ENCODE results near the gene M6PR.

Gene M6PR

GRCh38 chr12:8950702-8951478 lies 1.4 kb upstream of the M6PR start:
- H3K4me3 ChIP-seq (ENCODE audit: low read length), result peak overlapping the region; percentile 70
- TF ChIP-seq CTCF (conservative IDR thresholded peaks at IDR 0.05; ENCODE audit: low read length), result no peak; the same call in 1 of the 2 replicates
- no peak for DNase-seq (ENCODE audit: low read depth)

- TF ChIP-seq CTCF (conservative IDR thresholded peaks at IDR 0.05; ENCODE audit: low read length), result no peak
- no peak for DNase-seq (ENCODE audit: low read depth)
- peak overlapping the region; percentile 70 for H3K4me3 ChIP-seq (ENCODE audit: low read length)
Measured at GRCh38 chr12:8950221-8950527, 729 bp upstream of the M6PR start.

GRCh38 chr12:8948701-8949341 lies 624 bp downstream of the M6PR start:
- H3K4me3 ChIP-seq (ENCODE audit: low read length), result peak overlapping the region; percentile 70
- no peak for TF ChIP-seq CTCF (conservative IDR thresholded peaks at IDR 0.05; ENCODE audit: low read length)
- DNase-seq (ENCODE audit: low read depth), result peak; percentile 31

DNA sequence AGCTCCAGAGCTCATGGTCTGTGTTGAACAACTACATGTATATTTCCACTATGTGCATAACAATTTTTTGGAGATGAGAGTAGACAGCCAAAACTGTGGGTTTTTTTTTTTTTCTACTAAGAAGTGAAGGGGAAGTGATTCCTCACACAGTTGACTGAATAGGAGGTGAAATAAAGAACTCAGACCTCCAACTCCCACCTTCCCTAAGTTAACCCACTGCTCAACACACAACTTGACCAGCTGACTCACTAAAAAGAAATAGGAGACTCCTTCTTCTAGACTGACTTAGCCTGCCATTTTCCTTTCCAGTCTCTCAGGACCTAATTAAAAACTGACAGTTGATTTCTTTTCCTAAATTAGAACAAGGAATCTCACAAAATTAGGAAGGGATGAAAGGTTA lies 1.7 kb downstream of the M6PR start:
- no peak for DNase-seq (ENCODE audit: low read depth)
- no peak overlapping the region for H3K4me3 ChIP-seq (ENCODE audit: low read length)
- no peak for TF ChIP-seq CTCF (conservative IDR thresholded peaks at IDR 0.05; ENCODE audit: low read length)

DNA sequence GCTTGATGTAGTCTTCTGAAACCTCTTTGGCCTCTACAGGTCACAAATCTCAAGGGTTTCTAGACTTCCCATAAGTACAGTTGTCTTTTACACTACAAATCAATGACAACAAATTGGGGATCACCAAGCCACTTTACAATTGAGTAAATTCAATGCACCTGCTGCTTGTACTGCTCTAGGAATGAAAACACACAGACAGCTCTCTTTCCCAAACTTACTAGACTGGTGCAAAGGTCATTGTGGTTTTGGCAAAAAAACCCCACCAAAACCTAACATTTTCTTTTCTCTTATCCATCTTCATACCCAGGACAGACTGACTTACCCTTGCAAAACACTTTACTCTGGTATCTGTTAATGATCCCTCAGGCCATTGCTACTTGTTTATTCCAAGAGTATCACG lies 2.7 kb downstream of the M6PR start:
- TF ChIP-seq CTCF (conservative IDR thresholded peaks at IDR 0.05; ENCODE audit: low read length), result no peak
- no peak overlapping the region for H3K4me3 ChIP-seq (ENCODE audit: low read length)
- no peak for DNase-seq (ENCODE audit: low read depth)

DNA sequence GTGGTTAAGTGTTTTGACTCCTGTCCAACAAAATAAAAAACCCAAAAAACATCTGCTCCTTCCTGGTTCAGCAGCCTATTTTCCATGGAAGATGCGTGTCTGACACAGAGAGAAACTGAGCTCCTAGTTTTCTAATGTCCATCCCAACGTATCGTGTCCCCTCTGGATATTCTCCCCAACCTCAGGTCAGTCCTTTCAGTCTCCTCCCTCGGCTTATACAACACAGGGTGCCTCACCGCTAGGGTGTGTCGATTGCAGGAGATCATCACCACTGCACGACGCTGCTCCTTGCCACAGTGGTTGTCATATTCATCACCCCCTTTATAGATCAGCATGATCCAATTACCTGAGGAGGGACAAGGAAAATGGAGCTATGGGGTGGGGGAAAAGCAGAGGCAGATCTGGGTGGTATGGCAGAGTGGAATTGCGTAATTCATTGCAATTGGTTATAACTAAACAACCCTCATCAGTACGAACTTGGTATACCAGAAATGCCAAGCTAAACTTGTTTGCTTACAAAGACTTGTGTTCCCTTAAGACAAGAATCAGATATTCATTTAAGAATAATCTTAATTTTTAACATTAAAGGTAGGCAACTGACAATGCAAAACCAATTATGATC lies 5.8 kb downstream of the M6PR start:
- TF ChIP-seq CTCF (conservative IDR thresholded peaks at IDR 0.05; ENCODE audit: low read length), result no peak
- no peak for DNase-seq (ENCODE audit: low read depth)
- no peak overlapping the region for H3K4me3 ChIP-seq (ENCODE audit: low read length)
